ENCODE measurements around the gene NRIP1. TPM values are rescaled to one million over a fixed set of nuclear protein-coding genes. Genes with fewer than 3 reads are reported as not detected.

Gene NRIP1
- total and polyA plus RNA-seq, 2 donors (not counting 3 experiments of a cell fraction or from before 2014, with no cell fraction given), result 2.8 to 24.0 TPM

GRCh38 chr21:15039607-15040299, 25.0 kb downstream of the NRIP1 start:
- Histone ChIP-seq H3K27me3 (ENCODE audit: control insufficient read depth in 2 of 2, insufficient read depth in 2 of 2, low read length in 2 of 2) (no peaks in the 10 kb centered on the region), H3K4me2 (ENCODE audit: insufficient read depth, low read length) (no peak overlapping the region), H3K27ac (ENCODE audit: insufficient read depth, low read depth, low read length) (no peak overlapping the region), H2AFZ (ENCODE audit: low read depth, low read length) (no peak overlapping the region), H3K79me2 (ENCODE audit: control insufficient read depth, insufficient read depth, low read length) (peaks cover 92% of the 10 kb centered on the region), H3K4me3 (replicated peaks in 1 of 3; ENCODE audit: insufficient read depth in 1 of 3, low read depth in 1 of 3, low read length in 3 of 3) (no peak overlapping the region), H4K20me1 (replicated peaks; ENCODE audit: control insufficient read depth, extremely low read depth, insufficient read depth, low read length) (peaks cover 4% of the 10 kb centered on the region), H3K36me3 (ENCODE audit: control insufficient read depth in 2 of 2, extremely low read depth in 1 of 2, insufficient read depth in 2 of 2, low read length in 2 of 2) (peaks cover 0 to 3% of the 10 kb centered on the region in 2 experiments), H3K9ac (replicated peaks; ENCODE audit: extremely low read depth, insufficient read depth, low read length) (no peak overlapping the region), H3K9me1 (replicated peaks; ENCODE audit: control insufficient read depth, extremely low read depth, insufficient read depth, low read length) (peaks cover 6% of the 10 kb centered on the region), H3K9me3 (replicated peaks; ENCODE audit: control insufficient read depth, insufficient read depth, low read length) (no peaks in the 10 kb centered on the region), H3K4me1 (ENCODE audit: control insufficient read depth, extremely low read depth, insufficient read depth, low read length) (no peaks in the 10 kb centered on the region)
- dilution Hi-C loops (cut with MboI; ENCODE audit: extremely low pct_ligation_motif_present, low sequenced_read_pairs), result no loop called here
- TF ChIP-seq MAX (IDR thresholded peaks at IDR 0.05; ENCODE audit: insufficient read depth, insufficient read length), result no peak
- no peak for TF ChIP-seq EZH2 (IDR thresholded peaks at IDR 0.05; ENCODE audit: borderline replicate concordance, low read depth, low read length, severe bottlenecking)
- no peak for TF ChIP-seq POLR2AphosphoS5 (IDR thresholded peaks at IDR 0.05; ENCODE audit: insufficient read depth, low read depth, low read length)
- no peak for TF ChIP-seq GATA2 (IDR thresholded peaks at IDR 0.05; ENCODE audit: insufficient read depth, insufficient read length, low read depth, low read length)
- no peak for TF ChIP-seq FOS (IDR thresholded peaks at IDR 0.05; ENCODE audit: borderline replicate concordance, insufficient read depth, low read length)
- TF ChIP-seq POLR2A (IDR thresholded peaks at IDR 0.05; ENCODE audit: low read depth, low read length), result no peak
- no peak for TF ChIP-seq MYC (IDR thresholded peaks at IDR 0.05; ENCODE audit: low read depth, low read length)
- TF ChIP-seq CTCF (IDR thresholded peaks at IDR 0.05; ENCODE audit: extremely low read depth in 1 of 2, insufficient read depth in 1 of 2, low read depth in 1 of 2, low read length in 2 of 2), result no peak
- TF ChIP-seq JUN (IDR thresholded peaks at IDR 0.05; ENCODE audit: borderline replicate concordance, insufficient read depth, insufficient read length, low read depth), result no peak
- CTCF ChIA-PET, result interaction anchor here (1.5 kb wide), 1 partner anchor 25 kb away, joined by 3 read pairs; the partner anchor contains the start of gene NRIP1
- DNase-seq (ENCODE audit: low read depth, low spot score) (no peak), FAIRE-seq (no peak)
- POLR2A ChIA-PET, result no interaction called here
- no TSS peak for BruUV-seq (replicated peaks)
- intact Hi-C loops (cut with micrococcal nuclease), result no loop called here

Measured in endothelial cell of umbilical vein (primary cell).